ENCODE measurements around the gene INTS3.
"Not testable (repeated sequence)": the region's sequence is repeated elsewhere in the genome, so short reads cannot be mapped to it uniquely, and the experiment has no call there.

The INTS3 gene

GRCh38 chr1:153763365-153764225 lies 35.7 kb downstream of the INTS3 start:
- DNase-seq, result no peak

- no peak for DNase-seq
Measured at GRCh38 chr1:153764310-153764709, 36.5 kb downstream of the INTS3 start.

DNA sequence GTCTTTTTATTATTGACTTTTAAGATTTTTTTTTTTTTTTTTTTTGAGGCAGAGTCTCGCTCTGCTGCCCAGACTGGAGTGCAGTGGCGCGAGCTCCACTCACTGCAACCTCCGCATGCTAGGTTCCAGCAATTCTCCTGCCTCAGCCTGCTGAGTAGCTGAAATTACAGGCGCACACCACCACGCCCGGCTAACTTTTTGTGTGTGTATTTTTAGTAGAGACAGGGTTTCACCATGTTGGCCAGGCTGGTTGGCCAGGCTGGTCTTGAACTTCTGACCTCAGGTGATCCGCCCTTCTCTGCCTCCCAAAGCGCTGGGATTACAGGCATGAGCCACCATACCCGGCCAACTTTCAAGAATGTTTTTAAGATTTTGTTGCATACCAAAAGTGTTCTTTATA lies 38.8 kb downstream of the INTS3 start:
- not testable (repeated sequence) for DNase-seq

GRCh38 chr1:153767519-153767918 lies 39.7 kb downstream of the INTS3 start:
- DNase-seq, result no peak

- no peak for DNase-seq
Measured at GRCh38 chr1:153768316-153769181, 40.7 kb downstream of the INTS3 start.

GRCh38 chr1:153769221-153769620 lies 41.4 kb downstream of the INTS3 start:
- no peak for DNase-seq

DNA sequence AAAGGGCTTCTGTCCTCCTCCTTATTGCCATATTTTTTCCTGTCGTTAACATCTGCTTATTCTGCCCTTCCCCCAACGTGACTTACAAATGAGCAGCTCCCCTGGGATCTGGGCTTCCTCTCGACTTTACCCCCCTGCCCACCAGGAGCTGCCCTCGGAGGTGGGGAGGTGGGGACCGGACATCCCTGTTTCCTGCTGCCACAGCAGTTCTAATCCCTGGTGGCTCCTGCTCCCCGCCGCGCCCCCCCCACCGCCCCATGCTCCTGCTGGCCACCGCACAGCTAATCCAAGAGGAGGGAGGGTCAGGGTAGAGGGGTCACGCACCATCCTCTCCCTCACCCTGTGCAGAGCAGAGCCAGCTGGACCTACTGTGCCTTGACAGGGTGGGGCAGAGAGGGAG lies 42.9 kb downstream of the INTS3 start:
- no peak for DNase-seq

- DNase-seq, result no peak
Measured at GRCh38 chr1:153771261-153771660, 43.4 kb downstream of the INTS3 start.

DNA sequence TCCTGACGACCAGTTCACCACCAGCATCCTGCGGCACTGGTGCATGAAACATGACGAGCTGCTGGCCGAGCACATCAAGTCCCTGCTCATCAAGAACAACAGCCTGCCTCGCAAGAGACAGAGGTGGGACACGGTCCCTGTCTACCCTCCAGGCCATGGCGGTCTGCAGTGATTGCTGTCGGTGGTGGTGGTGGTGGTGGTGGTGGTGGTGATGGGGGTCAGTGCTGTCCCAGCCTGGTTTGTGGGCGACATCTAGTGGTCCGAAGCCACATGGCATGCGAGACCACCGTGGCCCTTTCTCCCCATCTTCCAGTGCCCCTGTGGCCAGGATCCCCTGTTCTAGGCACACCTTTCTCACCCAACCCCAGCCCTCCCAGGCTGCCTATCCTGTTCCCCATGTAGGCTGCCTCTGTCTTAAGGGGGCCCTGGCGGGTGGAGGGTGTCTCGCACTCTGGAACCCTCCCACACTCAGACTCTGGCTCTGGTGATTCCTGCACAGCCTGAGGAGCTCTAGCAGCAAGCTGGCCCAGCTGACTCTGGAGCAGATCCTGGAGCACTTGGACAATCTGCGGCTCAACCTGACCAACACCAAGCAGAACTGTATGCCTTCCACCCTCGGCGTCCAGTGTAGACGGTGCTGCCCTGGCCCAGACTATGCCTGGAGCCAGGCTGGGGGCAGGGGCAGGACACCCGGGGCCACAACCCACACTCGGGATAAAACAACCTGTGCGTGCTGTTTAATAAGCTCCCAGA lies 44.2 kb downstream of the INTS3 start:
- no peak for DNase-seq

GRCh38 chr1:153773096-153773921 lies 45.5 kb downstream of the INTS3 start:
- DNase-seq, result no peak

DNA sequence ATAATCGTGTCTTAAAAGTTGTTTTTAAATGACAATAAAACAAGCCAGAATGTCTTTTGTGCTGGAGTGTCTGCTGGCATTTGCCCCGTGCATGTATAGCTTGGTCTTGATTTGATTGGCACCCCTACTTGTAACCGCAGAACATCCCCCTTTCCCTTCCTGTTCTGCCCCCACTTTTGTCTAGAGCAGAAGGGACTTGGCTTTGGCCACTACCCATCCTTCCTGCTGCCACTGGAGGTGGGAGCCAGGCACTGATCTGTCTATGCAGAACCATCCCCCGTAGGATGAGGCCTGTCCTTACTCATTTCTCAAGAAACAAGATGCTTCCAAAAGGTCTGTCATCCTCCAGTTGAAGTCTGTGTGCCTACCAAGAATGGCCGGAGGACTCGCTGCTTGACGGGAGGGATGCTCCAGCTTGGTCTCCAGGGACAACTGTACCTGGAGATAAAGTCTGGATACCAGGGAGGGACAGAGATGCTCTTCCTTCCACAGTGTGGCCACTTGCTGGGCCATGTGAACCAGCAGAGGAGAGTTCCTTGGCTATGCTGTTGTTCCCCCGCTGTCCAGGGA lies 46.3 kb downstream of the INTS3 start:
- no peak for DNase-seq

DNA sequence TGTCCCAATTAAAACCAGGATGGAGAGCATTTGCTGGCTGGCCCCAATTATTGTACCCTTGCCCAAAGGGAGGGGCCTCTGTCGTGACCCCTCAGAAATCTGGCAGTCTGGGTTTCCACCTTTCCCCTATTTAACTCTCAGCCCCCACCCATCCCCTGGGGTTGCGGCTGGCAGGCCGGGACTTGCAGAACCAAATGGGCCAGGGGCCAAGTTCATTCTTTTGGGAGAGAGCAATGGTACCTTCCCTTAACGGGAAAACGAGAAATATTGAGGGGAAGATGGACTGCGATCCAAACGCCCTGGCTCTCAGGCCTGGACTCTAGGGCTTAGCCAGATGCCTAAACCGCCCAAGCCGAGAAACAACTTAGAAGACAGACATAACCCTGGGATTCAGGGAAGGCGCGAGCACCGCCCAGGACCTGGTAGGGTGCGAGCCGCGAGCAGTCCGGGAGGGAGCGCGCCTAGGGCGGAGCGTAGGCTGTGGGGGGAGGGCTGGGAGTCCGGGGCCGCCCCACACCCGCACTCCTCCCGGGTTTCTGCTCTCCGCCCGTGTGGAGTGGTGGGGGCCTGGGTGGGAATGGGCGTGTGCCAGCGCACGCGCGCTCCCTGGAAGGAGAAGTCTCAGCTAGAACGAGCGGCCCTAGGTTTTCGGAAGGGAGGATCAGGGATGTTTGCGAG lies 47.1 kb downstream of the INTS3 start, which contains the start of gene SLC27A3:
SLC27A3 (plus strand) TSS at position 628 of the 678 bp plus-strand sequence. CDS start 91 bp downstream, outside the sequence.
- DNase-seq, result peak in 1 of 2 experiments; percentile 26

GRCh38 chr1:153775458-153776327 lies 47.8 kb downstream of the INTS3 start:
- DNase-seq, result peak; percentile 64 to 85

DNA sequence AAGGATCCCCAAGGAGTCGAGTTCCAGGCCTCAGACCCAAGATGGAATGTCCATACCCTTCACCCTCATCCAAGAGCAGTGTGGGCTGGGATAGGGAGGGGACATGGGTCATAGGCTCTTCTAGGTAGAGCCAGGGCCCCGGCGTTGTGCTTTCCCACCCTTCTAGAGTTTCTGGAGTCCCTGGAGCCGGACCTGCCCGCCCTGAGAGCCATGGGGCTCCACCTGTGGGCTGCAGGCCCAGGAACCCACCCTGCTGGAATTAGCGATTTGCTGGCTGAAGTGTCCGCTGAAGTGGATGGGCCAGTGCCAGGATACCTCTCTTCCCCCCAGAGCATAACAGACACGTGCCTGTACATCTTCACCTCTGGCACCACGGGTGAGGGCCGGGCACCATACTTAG lies 48.5 kb downstream of the INTS3 start:
- DNase-seq, result no peak

GRCh38 chr1:153776845-153777370 lies 49.1 kb downstream of the INTS3 start:
- DNase-seq, result no peak

GRCh38 chr1:153777648-153778047 lies 49.8 kb downstream of the INTS3 start:
- DNase-seq, result no peak

DNA sequence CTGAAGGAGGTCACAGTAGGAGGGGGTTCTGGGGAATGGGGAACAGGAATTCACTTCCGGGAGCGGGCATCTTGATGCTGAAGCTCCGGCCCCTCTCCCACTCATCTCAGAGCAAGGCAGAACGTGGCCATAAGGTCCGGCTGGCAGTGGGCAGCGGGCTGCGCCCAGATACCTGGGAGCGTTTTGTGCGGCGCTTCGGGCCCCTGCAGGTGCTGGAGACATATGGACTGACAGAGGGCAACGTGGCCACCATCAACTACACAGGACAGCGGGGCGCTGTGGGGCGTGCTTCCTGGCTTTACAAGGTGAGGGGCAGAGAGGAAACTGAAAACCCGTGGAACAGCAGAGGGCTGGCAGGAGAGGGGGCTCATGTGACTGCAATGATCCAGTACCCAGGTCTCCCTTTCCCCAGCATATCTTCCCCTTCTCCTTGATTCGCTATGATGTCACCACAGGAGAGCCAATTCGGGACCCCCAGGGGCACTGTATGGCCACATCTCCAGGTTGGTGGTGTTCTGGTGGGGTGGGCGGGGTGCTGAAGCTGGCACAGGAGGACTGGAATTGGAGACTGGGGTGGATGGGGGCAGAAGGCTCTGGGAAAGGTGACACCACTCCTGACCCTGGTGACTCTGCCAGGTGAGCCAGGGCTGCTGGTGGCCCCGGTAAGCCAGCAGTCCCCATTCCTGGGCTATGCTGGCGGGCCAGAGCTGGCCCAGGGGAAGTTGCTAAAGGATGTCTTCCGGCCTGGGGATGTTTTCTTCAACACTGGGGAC lies 50.4 kb downstream of the INTS3 start:
- no peak for DNase-seq

DNA sequence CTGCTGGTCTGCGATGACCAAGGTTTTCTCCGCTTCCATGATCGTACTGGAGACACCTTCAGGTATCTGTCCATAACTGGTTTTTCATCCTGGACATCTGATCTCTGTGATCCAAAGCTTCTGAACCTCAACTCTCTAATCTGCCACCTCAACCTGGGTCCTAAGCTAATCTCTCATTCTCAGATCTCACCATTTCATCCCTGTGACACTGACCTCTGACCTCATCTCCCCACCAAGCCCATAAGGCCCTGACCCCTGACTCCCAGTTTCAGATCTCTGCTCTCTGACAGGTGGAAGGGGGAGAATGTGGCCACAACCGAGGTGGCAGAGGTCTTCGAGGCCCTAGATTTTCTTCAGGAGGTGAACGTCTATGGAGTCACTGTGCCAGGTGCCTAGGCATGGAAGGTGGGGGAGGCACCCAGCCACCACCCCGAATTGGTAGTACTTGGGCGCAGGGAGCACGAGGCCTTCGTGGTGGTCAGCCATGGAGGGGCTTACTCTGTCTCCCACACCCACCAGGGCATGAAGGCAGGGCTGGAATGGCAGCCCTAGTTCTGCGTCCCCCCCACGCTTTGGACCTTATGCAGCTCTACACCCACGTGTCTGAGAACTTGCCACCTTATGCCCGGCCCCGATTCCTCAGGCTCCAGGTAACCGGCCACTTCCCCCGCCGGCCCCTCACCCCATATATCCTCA lies 51.1 kb downstream of the INTS3 start:
- no peak for DNase-seq

Measured in NCI-H1930 (cell line).